ENCODE measurements around the gene PRR16.

Gene PRR16

GRCh38 chr5:120703918-120704587, 240.0 kb downstream of the PRR16 start:
- in situ Hi-C loops (cut with HindIII; ENCODE audit: low sequenced_read_pairs): no loop called here

GRCh38 chr5:120706877-120707276, 242.8 kb downstream of the PRR16 start:
- in situ Hi-C loops (cut with HindIII; ENCODE audit: low sequenced_read_pairs): no loop called here

GRCh38 chr5:120717381-120717780, 253.3 kb downstream of the PRR16 start:
- in situ Hi-C loops (cut with HindIII; ENCODE audit: low sequenced_read_pairs): no loop called here

- in situ Hi-C loops (cut with HindIII; ENCODE audit: low sequenced_read_pairs): no loop called here
Measured at GRCh38 chr5:120730214-120730613, 266.1 kb downstream of the PRR16 start.

GRCh38 chr5:120734033-120734432, 269.9 kb downstream of the PRR16 start:
- in situ Hi-C loops (cut with HindIII; ENCODE audit: low sequenced_read_pairs): no loop called here

GRCh38 chr5:120735076-120735475, 271.0 kb downstream of the PRR16 start:
- in situ Hi-C loops (cut with HindIII; ENCODE audit: low sequenced_read_pairs): no loop called here
